Mesodermal cell (in vitro differentiated cells): ENCODE measurements around the gene NEGR1. TPM values are rescaled to one million over a fixed set of nuclear protein-coding genes. Genes with fewer than 3 reads are reported as not detected.

Experiments
- H3K27ac ChIP-seq: 2 replicates; pipeline ENCODE4 v1.7.0; 2013; ENCODE audit warnings: mild to moderate bottlenecking, low read depth, low read length, moderate library complexity; ENCODE audit not compliant: severe bottlenecking
- H3K36me3 ChIP-seq: 2 replicates; pipeline ENCODE4 v1.7.1; 2013; ENCODE audit warnings: mild to moderate bottlenecking, low read length, moderate library complexity; ENCODE audit not compliant: control insufficient read depth, insufficient read depth
- H3K4me1 ChIP-seq: one replicate; pipeline ENCODE4 v1.7.1; 2013; ENCODE audit warnings: mild to moderate bottlenecking, low read length; ENCODE audit not compliant: insufficient read depth, control insufficient read depth, poor library complexity, severe bottlenecking
- H3K4me3 ChIP-seq: 2 replicates; pipeline ENCODE4 v1.7.0; 2013; ENCODE audit warnings: low read length, control low read depth, mild to moderate bottlenecking; ENCODE audit not compliant: insufficient read depth, poor library complexity, severe bottlenecking; ENCODE audit errors: extremely low read depth
- H3K9me3 ChIP-seq: 2 replicates; pipeline ENCODE4 v1.7.1; 2013; ENCODE audit warnings: mild to moderate bottlenecking, low read length, moderate library complexity; ENCODE audit not compliant: control insufficient read depth
- WGBS, 2 experiments: methylation state at CpG; one replicate each; pipeline ENCODE4 v1.1.5; 2013; ENCODE audit warnings: missing lambda C conversion rate in 2 of 2; ENCODE audit not compliant: insufficient coverage in 2 of 2; 5-methylcytosine and 5-hydroxymethylcytosine counted together
- polyA plus RNA-seq, 2 experiments: library from polyadenylated mRNA; stranded (reverse); fragments of 50-300 nt; gene quantifications; one replicate each; pipeline ENCODE4 v1.2.3, GENCODE V29; 2013

The NEGR1 gene
- polyA plus RNA-seq (2013, experiment 1 of 2), result 0.70 TPM
- polyA plus RNA-seq (2013, experiment 2 of 2), result 0.40 TPM

DNA sequence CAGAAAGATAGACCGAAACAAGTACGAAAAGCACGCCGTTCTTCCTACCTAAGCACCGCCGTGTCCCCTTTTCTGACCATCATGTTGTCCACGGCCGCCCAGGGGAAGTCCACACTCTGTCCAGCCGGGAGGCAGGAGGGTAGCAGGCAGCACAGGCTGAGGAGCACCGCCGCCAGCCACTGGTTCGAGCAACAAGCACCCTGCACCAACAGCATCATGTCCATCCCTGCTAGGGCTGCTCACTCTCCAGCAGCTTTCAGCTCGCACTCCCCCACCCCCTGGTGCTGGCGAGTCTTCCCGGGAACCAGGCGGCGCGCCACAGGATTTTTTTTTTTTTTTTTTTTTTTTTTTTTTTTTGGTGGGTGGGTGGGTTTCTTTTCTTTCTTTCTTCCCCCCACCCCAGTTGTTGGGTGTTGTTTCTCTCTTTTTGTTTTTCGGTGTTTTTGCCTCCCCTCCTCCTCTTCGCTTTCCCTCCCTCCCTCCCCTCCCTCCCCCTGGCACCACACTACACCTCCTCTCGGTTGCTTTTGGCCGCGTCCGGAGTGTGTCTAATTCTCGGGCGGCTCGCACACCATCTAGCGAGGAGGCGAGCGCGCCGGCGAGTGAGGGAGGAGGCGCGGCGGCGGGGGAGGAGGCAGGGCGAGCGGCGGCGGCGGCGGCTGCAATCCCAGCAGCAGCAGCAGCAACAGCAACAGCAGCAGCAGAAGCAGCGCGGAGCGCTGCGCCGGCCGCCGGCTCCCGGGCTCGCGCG is at the start of gene NEGR1:
NEGR1 (minus strand) TSS at position 269 of the 751 bp plus-strand sequence.
- peaks cover 6% of the 10 kb centered on the region for H3K4me1 ChIP-seq
- H3K4me3 ChIP-seq, result peak within 1 kb of the TSS; percentile 64
- 0% methylated on average over 8 to 25 of the region's 54 CpGs for WGBS, 2 experiments
- H3K36me3 ChIP-seq, result no peaks in the 10 kb centered on the region
- H3K27ac ChIP-seq, result peak within 1 kb of the TSS; percentile 85
- H3K9me3 ChIP-seq, result no peaks in the 10 kb centered on the region

DNA sequence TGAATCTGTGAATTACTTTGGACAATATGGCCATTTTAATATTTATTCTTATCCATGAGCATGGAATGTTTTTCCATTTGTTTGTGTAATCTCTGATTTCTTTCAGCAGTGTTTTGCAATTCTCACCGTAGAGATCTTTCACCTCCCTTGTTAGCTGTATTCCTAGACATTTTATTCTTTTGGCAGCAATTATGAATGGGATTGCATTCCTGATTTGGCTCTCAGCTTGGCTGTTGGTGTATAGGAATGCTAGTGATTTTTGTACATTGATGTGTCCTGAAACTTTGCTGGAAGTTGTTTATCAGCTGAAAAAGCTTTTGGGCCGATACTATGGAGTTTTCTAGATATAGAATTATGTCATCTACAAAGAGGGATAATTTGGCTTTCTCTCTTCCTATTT is 44.2 kb upstream of the NEGR1 start:
- Histone ChIP-seq H3K4me1 (no peaks in the 10 kb centered on the region), H3K9me3 (no peaks in the 10 kb centered on the region), H3K36me3 (no peaks in the 10 kb centered on the region), H3K4me3 (no peak overlapping the region), H3K27ac (no peak overlapping the region)
- WGBS, 2 experiments, result no CpG with 5 or more reads among the region's 2 CpGs

DNA sequence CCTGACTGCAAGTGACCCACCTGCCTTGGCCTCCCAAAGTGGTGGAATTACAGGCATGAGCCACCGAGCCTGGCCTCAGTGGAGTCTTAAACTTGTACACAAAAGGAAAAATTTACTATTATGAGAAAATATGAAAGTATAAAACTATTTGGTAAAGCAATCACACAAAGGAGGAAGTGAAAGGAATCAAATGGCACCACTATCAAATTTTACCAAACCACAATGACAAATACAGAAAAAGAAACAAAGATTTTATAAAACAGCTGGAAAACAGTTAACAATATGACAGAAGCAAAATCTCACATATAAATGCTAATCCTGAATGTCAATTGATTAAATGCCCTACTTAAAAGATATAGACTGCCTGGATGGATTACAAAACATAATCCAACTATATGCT is 42.1 kb upstream of the NEGR1 start:
- WGBS, 2 experiments, result no CpG with 5 or more reads among the region's 1 CpG
- H3K27ac ChIP-seq, result no peak overlapping the region
- H3K4me1 ChIP-seq, result no peaks in the 10 kb centered on the region
- no peaks in the 10 kb centered on the region for H3K36me3 ChIP-seq
- H3K9me3 ChIP-seq, result no peaks in the 10 kb centered on the region
- H3K4me3 ChIP-seq, result no peak overlapping the region

DNA sequence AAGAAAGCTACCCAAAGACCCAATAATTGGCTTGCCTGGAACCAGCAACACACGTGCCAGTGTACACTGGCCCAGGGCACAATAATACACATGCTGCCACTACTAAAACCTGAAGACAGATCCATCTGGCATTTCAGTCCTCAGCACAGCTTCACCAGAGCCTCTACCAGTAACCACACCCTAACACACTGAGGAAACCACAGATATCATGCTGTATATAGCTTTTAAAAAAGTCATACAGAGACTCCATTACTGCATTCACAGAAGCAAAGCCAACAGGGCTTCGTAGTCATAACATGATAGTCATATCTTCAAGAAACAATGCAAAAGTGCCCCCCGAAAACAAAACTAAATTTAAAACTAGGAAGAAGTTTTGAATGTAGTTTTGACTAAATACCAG is 40.6 kb upstream of the NEGR1 start:
- no peak overlapping the region for H3K27ac ChIP-seq
- no peak overlapping the region for H3K4me3 ChIP-seq
- H3K4me1 ChIP-seq, result no peaks in the 10 kb centered on the region
- no peaks in the 10 kb centered on the region for H3K36me3 ChIP-seq
- 100% methylated on average over 1 of the region's 3 CpGs; no CpG with 5 or more reads in 1 of the 2 experiments for WGBS, 2 experiments
- no peaks in the 10 kb centered on the region for H3K9me3 ChIP-seq

DNA sequence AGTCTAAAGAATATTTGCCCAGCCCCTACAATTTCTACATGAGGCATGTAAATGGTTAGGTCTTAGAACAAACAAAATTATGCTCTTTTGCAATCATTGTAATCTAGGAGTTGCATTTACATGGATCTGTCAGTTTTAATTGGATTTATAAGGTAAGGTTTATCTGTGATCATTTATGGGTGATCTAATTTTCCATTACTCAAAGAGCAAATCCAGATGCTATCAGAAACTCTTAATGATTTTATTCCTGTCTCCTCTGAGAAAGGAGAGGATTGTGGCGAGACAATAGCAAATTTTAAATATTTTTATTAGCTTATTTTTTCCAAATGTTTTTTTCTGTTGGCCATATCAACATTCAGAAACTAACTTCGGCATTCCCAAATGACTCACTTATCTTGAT is 14.2 kb upstream of the NEGR1 start:
- H3K27ac ChIP-seq, result no peak overlapping the region
- H3K36me3 ChIP-seq, result no peaks in the 10 kb centered on the region
- H3K9me3 ChIP-seq, result no peaks in the 10 kb centered on the region
- no peaks in the 10 kb centered on the region for H3K4me1 ChIP-seq
- H3K4me3 ChIP-seq, result no peak overlapping the region
- no CpG with 5 or more reads among the region's 2 CpGs for WGBS, 2 experiments

DNA sequence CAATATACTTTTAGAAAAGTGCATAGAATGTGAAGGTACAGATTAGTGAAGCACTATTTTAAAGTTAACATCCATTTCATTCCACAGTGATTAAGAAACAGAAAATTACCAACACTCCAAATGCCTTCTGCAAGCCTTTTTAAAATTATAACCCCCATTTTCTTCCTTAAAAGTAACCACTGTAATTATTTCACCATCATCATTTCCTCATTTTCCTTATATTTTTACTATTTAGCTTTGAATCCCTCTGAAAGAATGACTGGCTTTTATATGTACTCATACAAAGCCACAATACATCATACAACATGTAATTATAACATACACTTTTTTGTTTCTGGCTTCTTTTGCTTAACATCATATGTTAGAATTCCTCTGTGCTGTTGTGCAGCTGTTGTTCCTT is 6.5 kb upstream of the NEGR1 start:
- H3K36me3 ChIP-seq, result no peaks in the 10 kb centered on the region
- no peak overlapping the region for H3K27ac ChIP-seq
- peaks cover 6% of the 10 kb centered on the region for H3K4me1 ChIP-seq
- H3K9me3 ChIP-seq, result no peaks in the 10 kb centered on the region
- H3K4me3 ChIP-seq, result no peak overlapping the region

DNA sequence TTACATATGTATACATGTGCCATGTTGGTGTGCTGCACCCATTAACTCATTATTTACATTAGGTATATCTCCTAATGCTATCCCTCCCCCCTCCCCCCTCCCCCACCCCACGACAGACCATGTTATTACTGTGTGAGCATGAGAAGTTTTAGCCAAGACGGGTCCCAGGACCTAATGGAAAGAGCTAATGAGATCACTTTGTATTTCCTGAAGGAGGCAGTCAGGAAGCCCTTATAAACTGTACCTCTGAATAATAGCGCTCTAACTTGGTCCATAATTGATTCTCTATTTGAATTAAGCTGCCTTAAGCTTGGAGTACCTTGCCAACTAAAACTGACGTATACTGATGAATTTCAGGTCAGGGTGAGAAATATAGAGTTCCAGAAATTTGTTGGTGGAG is 4.1 kb upstream of the NEGR1 start:
- 87 to 100% methylated on average over 1 to 3 of the region's 4 CpGs for WGBS, 2 experiments
- Histone ChIP-seq H3K4me3 (no peak overlapping the region), H3K4me1 (peaks cover 6% of the 10 kb centered on the region)

DNA sequence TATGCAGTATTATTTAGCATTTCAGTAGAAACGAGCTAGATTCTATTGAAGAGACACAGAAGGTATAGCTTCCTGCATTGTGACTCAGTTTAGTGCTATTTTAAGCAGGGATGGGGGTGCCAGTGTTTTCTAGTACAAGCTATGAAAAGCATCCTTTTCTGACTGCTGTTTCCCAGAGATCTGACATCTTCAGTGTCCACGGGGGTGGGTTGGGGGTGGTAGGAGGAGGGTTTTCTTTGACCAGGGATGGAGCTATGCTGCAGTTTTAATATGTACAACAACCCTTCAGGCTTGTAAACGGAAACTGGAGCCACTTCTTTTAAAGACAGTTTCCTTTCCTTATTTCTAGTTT is 2.7 kb upstream of the NEGR1 start:
- 9 to 22% methylated on average over 1 of the region's 3 CpGs for WGBS, 2 experiments
- H3K4me3 ChIP-seq, result peak overlapping the region; percentile 64
- H3K27ac ChIP-seq, result peak overlapping the region; percentile 85
- no peaks in the 10 kb centered on the region for H3K36me3 ChIP-seq
- H3K4me1 ChIP-seq, result peaks cover 6% of the 10 kb centered on the region
- H3K9me3 ChIP-seq, result no peaks in the 10 kb centered on the region

More for the DNA sequence above, 4.1 kb upstream of the NEGR1 start:
- no peaks in the 10 kb centered on the region for H3K36me3 ChIP-seq
- no peaks in the 10 kb centered on the region for H3K9me3 ChIP-seq
- H3K27ac ChIP-seq, result no peak overlapping the region

DNA sequence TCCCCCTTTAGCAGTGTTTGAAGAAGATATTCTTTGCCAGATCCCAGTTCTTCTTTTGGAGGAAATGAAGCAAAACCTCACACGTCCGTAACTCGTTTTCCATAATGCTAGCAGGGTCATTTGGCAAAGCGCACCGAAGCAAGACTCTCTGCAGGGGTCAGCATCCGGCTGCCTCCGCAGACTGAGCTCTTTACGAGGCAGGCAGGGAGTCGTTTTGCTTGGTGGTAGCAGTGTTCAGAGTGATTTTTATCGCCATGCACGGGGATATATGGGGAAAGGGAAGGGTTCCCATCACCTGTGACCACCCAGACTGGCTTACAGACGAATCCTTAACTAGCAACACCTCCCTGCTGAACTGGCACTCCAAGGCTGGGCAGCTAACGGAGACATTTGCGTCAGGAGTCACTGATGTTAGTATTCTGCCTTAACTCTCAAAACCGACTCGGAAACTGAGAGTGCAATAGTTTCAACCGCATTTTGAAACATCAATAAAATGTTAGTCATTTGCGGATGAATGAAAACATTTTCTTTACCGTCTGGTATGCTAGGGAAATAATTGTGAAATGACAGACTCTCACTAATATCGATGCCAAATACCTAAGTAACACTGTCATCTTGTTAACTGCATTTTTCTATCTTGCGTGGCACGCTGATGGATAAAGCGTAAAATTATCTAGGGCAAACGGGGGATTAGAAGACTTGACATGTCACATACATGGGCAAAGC is 2.2 kb upstream of the NEGR1 start:
- peaks cover 6% of the 10 kb centered on the region for H3K4me1 ChIP-seq
- H3K27ac ChIP-seq, result peak overlapping the region; percentile 85
- 0 to 1% methylated on average over 12 of the region's 24 CpGs for WGBS, 2 experiments
- no peaks in the 10 kb centered on the region for H3K36me3 ChIP-seq
- no peaks in the 10 kb centered on the region for H3K9me3 ChIP-seq
- H3K4me3 ChIP-seq, result peak overlapping the region; percentile 64

DNA sequence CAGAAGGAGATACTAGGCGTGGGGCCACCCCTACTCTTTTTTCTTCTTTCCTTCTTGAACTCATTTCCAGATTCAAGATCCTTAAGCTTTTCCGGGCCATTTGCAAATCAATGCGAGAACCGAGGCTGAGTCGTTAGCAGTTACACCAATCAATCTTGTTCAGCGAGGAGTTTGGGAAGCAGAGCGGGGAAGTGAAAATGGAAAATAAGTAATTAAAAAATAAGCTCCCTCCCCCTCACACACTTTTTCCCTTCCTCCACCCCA is 1.7 kb upstream of the NEGR1 start:
- H3K9me3 ChIP-seq, result no peaks in the 10 kb centered on the region
- peak overlapping the region; percentile 64 for H3K4me3 ChIP-seq
- peaks cover 6% of the 10 kb centered on the region for H3K4me1 ChIP-seq
- no peaks in the 10 kb centered on the region for H3K36me3 ChIP-seq
- 0% methylated on average over 1 to 2 of the region's 7 CpGs for WGBS, 2 experiments
- H3K27ac ChIP-seq, result peak overlapping the region; percentile 85
